Tongue (tissue), 3 donors: ENCODE data around the gene SSX7. TPM values are rescaled to one million over a fixed set of nuclear protein-coding genes. Genes with fewer than 3 reads are reported as not detected.
"Not testable (repeated sequence)": the region's sequence is repeated elsewhere in the genome, so short reads cannot be mapped to it uniquely, and the experiment has no call there.

ENCODE experiments used
- DNase-seq: peaks from one replicate; pipeline ENCODE4 v3.0.0-alpha.2; 2015
- small RNA-seq: library from RNA; depleted of rRNA; stranded (forward); fragments of <200 nt; gene quantifications from one replicate; pipeline ENCODE3, GENCODE V24; 2014; ENCODE audit warnings: low replicate concordance
- total RNA-seq: library from RNA; depleted of rRNA; stranded (reverse); fragments of >200 nt; gene quantifications from one replicate; pipeline ENCODE4 v1.2.3, GENCODE V29; 2014

Gene SSX7
- not detected for total RNA-seq

GRCh38 chrX:52654800-52655199, at the start of gene SSX7:
TSS of gene SSX7 (minus strand) at chrX:52654900. CDS start at chrX:52653472, 1,428 bp downstream.
- not testable (repeated sequence) for DNase-seq

DNA sequence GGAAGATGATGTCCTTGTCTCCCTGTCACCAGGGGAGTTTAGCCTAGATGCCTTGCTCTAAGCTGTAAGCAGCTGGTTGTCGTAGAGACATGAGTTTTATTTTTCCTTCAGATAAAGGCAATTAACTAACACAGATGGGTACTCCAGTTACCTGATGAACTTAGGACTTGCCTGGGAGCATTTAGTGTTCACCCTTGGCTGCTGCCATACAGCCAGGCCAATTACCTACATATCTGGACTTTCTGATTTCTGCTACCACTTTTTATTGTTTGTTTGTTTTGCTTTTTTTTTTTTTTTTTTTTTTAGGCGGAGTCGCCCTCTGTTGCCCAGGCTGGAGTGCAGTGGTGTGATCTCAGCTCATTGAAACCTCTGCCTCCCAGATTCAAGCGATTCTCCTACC, 37.3 kb upstream of the SSX7 start:
- DNase-seq: not testable (repeated sequence)

DNA sequence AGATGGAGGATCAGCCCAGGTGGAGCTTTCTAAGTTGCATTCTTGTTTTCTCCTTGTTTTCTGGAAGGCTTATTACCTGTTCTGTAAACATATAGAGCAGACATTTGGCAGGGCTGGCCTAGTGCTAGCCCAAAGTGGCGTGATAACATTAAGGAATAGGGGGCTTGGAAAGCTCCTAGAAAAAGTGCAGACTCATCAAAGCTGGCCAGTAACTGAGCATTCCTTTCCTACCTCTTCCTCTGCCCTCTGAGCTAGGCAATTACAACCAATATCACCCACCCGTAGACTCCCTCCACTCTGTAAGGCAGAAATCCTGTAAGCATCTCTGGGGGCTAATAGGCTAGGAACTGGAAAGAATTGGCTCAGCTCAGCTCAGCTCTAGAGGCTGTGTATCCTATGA, 7.5 kb upstream of the SSX7 start:
- not testable (repeated sequence) for DNase-seq

DNA sequence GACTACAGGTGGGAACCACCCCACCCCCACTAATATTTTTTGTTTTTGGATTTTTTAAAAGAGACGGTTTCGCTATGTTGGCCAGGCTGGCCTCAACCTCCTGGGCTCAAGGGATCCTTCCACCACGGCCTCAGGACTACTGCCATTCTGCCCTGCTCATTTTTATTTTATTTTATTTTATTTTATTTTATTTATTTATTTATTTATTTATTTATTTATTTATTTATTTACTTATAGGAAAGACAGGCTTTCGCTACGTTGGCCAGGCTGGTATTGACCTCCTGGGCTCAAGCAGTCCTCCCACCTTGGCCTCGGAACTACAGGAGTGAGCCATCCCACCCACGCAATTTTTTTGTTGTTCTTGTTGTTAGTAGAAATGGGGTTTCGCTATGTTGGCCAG, 775 bp upstream of the SSX7 start:
- not testable (repeated sequence) for DNase-seq

GRCh38 chrX:52650676-52651075, 4.0 kb downstream of the SSX7 start:
- not testable (repeated sequence) for DNase-seq

- not testable (repeated sequence) for DNase-seq
Observed at GRCh38 chrX:52648956-52649355, 5.7 kb downstream of the SSX7 start.

DNA sequence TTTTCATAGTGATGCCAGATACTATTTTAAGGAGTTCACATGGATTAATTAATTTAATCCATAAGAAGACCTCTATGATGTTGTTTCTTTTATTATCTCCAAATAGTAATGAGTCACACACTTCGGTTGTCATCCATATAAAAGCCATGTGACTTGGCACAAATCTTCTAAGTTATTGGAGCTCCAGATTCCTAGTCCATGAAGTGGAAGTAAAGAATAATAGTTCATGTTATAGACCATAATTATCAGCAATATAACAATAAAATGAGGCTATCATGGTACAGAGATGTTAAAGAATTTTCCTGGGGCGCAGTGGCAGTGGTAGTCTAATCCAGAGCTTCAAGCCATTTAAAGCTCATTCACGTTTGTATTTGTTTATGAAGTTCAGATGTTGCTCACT, 26.2 kb downstream of the SSX7 start:
- DNase-seq: not testable (repeated sequence)

- DNase-seq: not testable (repeated sequence)
Observed at GRCh38 chrX:52620661-52621060, 34.0 kb downstream of the SSX7 start.

DNA sequence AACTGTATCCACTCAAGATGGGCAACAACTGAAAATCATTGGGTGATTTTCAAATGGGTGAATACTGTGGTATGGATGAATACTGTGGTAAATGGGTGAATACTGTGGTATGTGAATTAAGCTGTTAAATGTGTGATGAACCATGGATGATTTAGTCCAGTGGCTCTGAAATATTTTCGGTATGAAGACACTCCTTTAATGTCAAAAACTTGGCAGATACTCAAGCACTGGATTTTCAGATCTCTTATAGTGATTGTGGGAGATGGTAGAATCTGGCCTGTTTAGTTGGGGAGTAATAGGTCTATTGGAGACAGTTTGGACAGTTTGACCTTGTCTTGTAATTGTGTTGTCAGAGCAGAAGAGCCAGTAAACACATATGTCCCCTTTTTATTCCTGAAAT, 45.7 kb downstream of the SSX7 start:
- no peak for DNase-seq

- not testable (repeated sequence) for DNase-seq
Observed at GRCh38 chrX:52603151-52603550, 51.5 kb downstream of the SSX7 start.

GRCh38 chrX:52598886-52599285, 55.8 kb downstream of the SSX7 start:
- DNase-seq: no peak

GRCh38 chrX:52594658-52595057, 60.0 kb downstream of the SSX7 start:
- no peak for DNase-seq

Small RNA genes within 50 kb of the gene (small RNA-seq; reads per million reads assigned to genes)
- not detected for gene AL450023.3
- not detected for gene RNA5SP504

Other genes with a start within 250 kb of the SSX7 start
- gene XAGE1A, start 159.1 kb downstream of the SSX7 start, total RNA-seq: not detected
- gene XAGE1B, start 137.8 kb downstream of the SSX7 start, total RNA-seq: not detected
- gene SSX2, start 52.3 kb upstream of the SSX7 start, total RNA-seq: not detected
- not detected for gene SSX2B, start 96.4 kb upstream of the SSX7 start, total RNA-seq
- not detected for gene SPANXN5, start 142.5 kb upstream of the SSX7 start, total RNA-seq
- gene XAGE5, start 156.4 kb upstream of the SSX7 start, total RNA-seq: not detected
- not detected for gene XAGE3, start 213.2 kb upstream of the SSX7 start, total RNA-seq
- 19.4 TPM for gene FAM156B, start 242.4 kb upstream of the SSX7 start, total RNA-seq